ENCODE measurements around the gene SMYD3.

Gene SMYD3

DNA sequence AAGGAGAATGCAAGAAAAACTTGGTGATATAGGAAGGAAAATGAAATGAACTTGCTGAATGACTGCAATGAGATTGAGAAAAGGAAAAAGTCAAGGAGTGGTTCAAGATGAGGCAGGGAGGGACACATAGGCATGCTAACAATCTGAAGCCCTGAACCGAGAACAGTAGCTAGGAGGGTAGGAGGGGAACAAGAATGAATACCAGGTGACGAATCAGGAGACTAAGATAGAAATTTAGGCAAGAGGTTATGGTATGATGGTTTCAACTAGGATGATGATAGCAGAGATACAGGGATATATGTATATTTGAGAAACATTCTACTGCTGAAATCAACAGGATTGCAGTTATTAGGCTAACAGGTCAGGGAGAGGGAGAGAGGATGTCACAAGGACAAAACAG, 44.1 kb downstream of the SMYD3 start:
- no peak for DNase-seq (ENCODE audit: low spot score)

DNA sequence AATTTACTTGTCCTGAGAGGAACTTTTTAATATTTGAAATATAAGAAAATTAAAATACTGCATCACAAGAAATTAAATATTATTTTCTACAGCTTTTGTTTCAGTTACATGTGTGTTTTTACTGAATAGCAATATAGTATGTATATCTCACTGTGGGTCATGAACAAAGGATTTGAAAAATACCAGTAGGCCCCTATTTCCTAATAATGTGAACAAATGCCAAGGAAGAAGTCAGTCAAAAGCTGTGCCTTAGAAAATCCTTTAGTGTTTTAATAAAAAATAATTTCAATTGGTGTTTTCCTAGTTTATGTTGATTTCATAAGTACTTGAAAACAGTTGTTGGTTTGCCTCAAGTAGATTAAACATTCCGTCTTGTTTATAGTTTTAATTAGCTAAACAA, 46.7 kb downstream of the SMYD3 start:
- no peak for DNase-seq (ENCODE audit: low spot score)

DNA sequence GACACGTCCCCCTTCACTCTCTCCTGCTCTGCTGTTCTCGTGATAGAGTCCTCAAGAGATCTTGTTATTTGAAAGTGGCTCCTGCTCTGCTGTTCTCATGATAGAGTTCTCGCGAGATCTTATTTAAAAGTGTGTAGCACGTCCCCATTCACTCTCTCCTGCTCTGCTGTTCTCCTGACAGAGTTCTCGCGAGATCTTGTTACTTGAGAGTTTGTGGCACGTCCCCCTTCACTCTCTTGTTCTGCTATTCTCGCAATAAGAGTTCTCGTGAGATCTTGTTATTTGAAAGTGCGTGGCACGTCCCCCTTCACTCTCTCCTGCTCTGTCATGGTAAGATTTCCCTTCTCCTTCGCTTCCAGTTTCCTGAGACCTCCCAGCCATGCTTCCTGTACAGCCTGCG, 47.9 kb downstream of the SMYD3 start:
- no peak for DNase-seq (ENCODE audit: low spot score)

DNA sequence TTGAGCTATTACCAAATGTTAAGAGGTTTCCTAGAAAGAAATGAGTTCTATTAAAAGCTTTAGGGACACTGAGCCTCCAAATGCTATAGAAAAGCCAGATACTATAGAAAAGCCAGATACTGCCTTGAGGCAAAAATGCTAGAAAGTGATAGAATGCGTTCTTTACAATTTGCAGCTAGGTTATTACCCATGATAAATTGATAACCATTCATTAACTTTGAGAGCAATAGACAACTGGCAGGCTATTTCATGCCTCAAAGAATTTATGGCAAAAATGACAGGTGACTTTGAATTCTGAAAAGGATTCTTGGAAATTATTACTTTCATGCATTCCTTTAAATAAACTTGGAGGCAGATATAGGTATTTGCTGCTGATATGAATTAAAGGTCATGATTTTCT, 51.6 kb downstream of the SMYD3 start:
- DNase-seq (ENCODE audit: low spot score): no peak

DNA sequence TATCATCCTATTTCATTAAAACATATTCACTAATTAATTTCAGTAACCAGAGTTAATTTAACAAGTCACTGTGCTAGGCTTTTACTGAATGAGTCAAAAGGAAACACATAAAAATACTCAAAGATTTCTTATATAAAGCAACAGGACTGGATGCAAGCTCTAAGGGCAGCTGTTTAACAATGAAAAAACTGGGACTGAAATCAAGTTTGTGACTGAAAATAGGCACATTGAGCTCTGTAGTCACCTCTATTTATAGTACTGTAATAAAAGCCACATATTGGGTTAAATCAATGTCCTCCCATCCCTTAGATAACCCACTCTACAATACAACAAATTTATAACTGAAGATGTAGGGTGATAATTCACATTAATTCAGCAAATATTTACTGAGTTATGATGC, 52.4 kb downstream of the SMYD3 start:
- no peak for DNase-seq (ENCODE audit: low spot score)

DNA sequence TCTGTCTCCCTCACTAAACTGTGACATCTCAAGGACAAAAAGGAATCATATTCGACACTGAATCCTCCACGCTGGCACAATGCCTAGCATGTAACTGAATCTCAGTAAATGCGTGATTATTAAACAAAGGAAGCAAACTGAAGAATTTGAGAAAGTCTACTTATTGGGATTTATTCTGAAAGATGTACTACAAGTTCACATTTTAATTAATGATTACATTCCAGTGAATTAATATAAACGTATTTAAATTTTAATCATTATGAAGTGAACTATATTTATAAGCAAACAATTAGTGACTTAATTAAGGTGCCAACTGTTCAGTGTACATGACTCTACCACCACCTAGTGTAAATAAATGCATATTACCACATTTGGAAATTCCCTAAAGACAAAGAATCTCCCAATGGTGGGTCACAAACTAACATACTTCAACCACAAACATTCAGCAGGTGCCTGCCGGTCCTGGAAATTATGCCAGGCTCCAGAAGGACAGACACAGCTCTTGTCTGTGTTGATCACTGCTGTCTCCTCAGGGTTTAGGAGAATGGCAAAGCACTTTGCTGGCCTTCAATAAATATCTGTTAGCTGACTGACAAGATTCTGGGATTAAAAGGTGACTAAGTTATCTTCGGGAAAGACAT, 56.3 kb downstream of the SMYD3 start:
- DNase-seq (ENCODE audit: low spot score): peak; percentile 55

DNA sequence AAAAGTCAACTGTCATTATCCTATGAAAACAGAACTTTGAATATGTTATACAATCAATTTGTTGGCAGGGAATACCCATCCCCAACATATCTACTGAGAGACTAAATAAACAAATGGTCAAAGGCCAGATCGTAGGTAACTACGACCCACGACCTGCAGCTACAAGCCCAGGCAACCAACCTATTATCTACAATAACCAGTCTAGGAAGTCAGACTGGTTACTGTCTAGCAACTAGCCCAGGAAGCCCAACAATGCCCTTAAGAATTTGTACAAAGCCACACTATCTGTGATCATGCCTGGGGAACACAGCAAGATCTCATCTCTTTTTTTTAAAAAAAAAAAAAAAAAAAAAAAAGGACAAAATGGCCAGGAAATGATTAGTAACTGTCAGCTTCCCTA, 58.7 kb downstream of the SMYD3 start:
- no peak for DNase-seq (ENCODE audit: low spot score)

DNA sequence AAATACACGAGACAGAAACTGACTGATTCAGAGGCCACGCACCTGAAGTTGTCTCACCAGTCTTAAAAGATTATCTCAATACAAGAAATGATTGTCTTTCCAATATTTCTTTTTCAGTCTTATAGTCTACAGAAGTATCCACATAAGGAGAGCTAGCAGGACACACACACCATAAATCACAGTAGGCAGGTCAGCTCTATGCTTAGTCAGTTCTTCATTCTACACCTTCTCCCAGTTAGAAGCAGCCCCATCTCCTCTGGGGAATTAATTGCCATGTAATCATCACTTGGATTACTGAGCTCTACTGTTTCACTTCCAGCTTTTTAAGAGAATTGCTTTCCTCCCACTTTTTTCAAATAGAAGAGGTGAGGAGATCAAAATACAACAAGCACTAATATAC, 59.6 kb downstream of the SMYD3 start:
- no peak for DNase-seq (ENCODE audit: low spot score)

DNA sequence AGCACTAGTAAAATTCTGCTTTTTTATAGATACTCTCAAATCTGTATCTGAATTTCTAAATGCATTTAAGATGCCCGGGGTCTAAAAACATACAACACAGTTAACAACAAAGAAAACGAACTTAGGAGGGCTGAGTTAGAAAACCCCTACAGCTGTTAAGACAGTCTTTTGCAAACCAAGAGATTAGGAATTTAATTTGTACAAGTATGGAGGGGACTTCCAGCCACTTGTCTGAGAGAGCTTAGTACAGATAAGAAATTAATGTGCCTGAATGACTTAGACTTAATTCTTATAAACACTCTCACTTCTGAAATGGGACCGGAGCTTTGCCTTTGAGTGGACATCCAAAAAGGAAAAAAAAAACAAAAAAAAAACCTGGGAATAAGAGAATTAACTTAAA, 61.6 kb downstream of the SMYD3 start:
- no peak for DNase-seq (ENCODE audit: low spot score)

DNA sequence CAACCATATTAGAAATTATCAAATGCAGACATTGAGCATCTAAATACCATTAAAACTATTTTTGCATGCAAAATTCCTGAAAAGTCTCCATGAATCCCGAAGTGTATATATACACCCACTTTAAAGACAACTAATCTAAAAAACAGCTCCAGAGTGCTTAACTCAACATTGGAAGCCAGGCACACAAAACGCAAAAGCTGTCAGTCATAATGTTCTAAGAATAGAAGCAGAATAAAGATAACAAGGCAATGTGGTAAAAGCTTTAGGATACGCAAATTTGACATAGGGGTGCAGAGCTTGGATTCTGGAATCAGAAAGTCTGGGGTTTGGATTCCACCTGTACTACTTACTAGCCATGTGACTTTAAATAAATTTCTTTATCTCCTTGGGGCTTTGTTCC, 62.5 kb downstream of the SMYD3 start:
- DNase-seq (ENCODE audit: low spot score): no peak

DNA sequence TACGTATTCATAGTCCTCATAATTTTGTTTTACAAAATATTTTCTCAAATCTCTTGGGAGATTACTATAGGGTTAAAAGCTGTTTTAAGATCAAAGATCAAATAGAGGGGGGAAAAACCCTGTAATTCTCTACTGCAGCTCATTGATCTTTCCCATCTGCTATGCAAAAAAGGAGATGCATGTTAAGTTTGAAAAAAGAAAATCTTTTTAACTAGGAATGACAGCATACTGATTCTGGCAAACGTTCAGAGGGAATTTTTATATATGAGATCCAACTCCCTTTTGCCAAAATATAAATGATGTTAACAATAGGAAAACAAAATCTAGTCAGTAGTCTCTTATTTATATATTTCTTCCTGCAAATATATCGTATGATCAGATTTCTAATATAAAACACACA, 69.1 kb downstream of the SMYD3 start:
- no peak for DNase-seq (ENCODE audit: low spot score)

DNA sequence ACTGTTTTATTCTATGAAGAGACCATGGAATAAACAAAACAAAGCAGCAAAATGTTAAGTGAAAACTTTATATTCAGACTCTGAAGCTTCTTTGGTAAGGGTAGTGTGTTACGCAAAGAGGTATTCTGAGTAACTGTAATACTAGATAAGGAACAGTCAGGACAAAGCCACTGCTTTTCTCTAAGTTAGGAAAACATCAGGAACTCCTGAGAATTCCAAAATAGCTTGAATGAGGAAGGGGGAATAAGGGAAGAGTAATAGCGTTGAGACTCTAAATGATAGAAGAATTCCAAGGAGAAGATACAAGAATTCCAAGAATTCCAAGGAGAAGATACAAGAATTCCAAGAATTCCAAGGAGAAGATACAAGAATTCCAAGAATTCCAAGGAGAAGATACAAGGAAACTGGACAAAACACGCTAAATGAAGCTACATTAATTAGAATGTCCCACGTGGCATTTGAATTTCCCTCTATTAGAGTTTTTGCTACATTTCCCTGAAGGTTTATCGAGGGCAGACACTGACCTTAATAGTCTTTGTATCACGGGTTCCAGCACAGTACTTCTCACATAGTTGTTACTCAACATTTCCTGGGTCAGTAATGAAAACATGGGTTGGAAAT, 71.5 kb downstream of the SMYD3 start:
- no peak for DNase-seq (ENCODE audit: low spot score)

DNA sequence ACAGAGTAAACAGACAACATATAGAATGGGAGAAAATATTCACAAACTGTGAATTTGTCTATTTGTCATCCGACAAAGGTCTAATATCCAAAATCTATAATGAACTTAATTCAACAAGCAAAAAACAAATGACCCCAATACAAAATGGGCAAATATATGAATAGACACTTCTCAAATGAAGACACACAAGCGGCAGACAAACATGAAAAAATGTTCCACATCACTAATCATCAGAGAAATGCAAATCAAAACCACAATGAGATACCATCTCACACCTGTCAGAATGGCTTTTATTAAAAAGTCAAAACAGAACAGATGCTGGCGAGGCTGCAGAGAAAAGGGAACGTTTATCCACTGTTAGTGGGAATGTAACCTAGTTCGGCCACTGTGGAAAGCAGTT, 72.7 kb downstream of the SMYD3 start:
- DNase-seq (ENCODE audit: low spot score): no peak

DNA sequence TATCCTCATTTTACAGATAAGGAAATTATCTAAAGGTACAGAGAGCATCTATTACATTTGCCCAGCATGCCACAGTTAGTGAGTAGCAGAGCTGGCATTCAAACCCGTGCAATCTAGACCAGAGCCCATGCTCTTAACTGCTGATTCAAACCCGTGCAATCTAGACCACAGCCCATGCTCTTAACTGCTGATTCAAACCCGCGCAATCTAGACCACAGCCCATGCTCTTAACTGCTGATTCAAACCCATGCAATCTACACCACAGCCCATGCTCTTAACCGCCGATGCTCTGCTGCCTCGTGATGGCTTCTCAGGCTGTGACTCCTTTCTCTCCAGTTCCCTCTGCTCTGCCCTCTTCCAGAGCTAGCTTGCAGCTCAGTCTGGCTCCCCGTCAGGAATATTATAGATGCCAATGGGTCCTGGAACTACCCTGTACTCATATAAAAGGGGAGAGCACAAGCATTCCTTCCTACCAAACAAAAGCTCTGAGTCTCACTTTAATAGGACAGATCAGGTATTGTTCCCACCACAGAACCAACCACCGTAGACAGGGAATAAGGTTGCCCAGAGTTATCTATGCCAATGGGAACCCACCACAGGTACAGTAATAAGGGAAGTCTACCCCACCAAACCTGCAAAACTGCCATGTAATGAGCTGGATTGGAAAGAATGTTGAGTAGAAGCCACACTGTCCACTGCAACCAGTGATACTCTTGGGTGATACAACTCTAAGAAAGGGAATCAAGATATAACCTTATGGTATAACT, 78.4 kb downstream of the SMYD3 start:
- DNase-seq (ENCODE audit: low spot score): peak; percentile 78

DNA sequence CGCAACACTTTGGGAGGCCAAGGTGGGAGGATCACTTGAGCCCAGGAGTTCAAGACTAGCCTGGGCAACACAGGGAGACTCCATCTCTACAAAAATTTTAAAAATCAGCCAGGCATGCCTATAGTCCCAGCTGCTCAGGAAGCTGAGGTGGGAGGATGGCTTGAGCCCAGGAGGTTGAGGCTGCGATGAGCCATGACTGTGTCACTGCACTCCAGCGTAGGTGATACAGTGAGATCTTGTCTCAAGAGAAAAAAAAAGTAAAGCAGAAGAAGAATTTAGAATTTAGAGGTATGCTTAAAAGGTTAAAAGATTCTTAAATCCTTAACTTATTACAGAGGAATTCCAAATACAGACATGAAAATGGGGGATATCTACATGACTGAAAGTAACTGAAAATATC, 79.5 kb downstream of the SMYD3 start:
- no peak for DNase-seq (ENCODE audit: low spot score)

DNA sequence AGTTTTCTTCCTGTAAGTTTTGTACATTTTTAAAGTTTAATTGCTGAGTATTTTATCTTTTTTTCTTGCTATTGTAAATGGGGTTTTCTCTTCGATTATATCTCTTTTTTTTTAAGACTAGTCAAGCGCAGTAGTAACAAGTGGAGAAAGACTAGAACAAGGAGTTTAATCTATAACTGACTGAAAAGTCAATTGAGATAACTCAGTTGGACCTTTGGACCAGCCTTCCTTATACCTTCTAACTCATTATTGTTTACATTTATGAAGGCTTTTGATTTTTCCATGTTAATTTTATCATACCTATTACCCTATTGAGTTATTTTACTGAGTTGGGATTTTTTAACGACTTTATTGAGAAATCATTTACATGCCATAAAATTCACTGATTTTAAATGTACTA, 81.2 kb downstream of the SMYD3 start:
- no peak for DNase-seq (ENCODE audit: low spot score)

DNA sequence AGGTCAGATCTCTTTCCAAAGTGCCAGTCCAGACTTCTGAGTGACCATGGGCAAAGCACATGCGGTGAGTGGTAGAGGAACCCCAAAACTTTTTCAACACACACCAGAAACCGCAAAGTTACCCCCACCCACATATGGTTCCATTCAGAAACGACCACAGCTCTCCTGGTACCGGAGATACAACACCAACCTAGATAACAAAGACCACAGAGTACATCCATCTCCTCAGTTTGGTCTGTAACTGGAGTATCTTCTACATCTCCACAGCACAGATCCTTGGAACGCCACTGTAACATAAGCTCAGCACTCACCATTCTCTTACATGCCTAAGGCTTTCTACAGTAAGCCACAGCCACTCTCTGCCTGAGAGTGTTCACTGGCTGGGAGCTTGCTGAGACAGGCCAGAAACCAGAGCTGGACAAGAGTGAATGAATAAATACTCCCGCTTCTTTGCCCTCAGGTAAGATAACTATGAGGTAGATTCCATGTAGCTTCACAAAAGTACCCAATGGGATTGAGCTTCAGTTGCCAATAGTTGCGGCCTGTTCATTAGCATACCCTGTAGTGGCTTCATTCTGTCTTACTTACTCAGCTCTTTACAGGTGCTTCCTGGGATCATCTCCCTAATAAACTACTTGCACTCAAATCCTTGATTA, 81.8 kb downstream of the SMYD3 start:
- no peak for DNase-seq (ENCODE audit: low spot score)

DNA sequence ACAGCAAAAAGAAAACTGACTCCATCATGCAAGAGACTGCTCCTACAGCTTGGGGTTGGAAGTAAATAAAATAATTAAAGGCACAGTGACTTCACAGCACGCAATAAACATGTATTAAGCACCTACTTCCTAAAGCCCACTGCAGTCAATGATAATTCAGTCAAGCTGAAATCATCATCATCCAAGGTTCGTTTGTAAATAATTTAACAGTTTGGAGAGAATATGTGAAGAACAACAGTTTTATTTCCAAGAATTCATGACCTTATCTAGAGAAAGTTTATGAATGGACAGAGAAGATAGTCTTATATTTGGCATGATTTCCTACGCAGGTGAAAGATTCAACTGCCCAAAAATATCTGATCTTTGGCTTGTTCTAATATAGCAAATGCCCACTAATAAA, 86.8 kb downstream of the SMYD3 start:
- DNase-seq (ENCODE audit: low spot score): no peak

DNA sequence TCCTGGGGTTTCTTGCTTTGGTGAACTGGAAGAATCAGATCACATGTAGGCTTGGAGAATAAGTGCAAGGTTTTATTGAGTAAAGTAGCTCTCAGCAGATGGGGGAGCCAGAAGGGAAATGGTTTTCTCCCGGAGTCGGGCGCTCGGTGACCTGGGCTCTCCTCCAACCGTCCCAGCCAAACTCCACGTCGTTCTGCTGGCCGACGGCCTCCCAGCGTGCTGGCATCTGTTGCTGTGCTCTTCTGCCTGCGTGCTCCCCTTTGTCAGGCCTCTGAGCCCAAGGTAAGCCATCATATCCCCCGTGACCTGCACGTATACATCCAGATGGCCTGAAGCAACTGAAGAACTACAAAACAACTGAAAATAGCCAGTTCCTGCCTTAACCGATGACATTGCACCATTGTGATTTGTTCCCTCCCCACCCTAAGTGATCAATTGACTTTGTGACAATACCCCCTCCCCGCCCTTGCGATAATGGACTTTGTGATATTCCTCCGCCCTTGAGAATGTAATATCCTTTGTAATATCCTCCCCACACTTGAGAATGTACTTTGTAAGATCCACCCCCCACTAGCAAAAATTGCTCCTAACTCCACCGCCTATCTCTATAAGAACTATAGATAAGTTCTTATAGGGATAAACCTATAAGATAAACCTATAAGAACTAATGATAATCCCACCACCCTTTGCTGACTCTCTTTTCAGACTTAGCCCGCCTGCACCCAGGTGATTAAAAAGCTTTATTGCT, 88.3 kb downstream of the SMYD3 start:
- DNase-seq (ENCODE audit: low spot score): no peak

DNA sequence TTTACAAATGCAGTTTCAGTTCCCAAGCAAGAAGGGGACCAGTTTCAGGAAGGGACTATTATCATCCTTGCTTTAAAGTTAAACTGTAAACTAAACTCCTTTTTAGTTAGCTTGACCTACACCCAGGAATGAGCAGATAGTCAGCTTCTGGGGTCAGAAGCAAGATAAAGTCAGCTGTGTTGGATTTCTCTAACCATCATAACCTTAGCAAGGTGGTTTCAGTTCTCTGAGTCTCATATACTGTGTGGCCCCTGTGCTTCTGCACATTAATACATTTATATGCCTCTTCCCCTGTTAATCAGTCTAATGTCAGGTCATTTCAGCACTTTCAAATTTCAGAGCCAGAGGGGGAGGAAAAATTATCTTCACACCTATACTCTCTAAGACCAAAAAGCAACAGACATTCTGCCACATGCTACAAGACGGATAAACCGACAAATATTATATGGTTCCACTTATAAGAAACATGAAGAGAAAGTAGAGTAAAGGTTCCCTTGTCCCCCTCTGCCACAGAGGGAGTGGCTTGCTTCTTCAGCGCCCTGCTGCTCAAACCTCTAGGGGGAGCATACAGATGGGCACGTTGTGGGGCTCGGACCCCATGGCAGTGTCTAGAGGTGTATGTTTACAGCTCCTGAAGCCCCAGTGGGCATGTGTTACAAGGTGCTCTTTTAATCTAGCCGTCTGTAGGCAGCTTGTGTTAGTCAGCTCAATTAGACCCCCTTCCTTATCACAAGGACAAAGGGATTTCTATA, 89.1 kb downstream of the SMYD3 start:
- no peak for DNase-seq (ENCODE audit: low spot score)

DNA sequence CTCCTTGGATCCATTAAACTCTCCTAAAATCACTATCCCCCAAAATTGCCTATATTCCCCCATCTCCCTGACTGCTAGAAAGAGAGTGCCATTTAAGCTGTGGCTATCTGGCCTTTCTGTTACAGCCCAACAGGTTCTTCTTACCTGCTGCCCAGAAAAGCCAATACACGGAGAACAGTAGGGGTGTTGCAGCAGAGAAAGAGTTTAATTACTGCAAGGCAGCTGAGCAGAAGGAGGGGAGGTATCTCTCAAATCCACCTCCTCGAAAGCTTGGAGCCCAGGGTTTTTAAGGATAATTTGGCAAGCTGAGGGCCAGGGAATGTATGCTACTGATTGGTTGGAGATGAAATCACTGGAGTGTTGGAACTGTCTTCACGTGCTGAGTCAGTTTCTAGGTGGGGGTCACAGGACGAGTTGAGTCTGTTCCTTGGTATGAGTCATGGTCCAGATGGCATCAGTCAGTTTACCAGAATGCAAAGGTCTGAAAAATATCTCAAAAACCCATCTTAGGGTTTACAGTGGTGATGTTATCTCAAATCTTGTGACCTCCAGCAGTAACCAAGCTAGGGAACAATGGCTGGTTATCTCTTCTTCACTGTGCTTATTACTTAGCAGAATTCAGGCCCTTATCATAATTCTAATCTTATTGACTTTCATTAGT, 89.8 kb downstream of the SMYD3 start:
- DNase-seq (ENCODE audit: low spot score): peak; percentile 34
